HG03378 (cell line): ENCODE measurements around the gene KRTAP16-1.
"Not testable (repeated sequence)": the region's sequence is repeated elsewhere in the genome, so short reads cannot be mapped to it uniquely, and the experiment has no call there.

Experiments
- ATAC-seq: cut with Tn5 transposase; IDR thresholded peaks from one replicate; pipeline ENCODE4 v1.9.1; 2021; ENCODE audit warnings: mild to moderate bottlenecking, moderate library complexity; ENCODE audit not compliant: unreplicated experiment

The KRTAP16-1 gene, protein sequence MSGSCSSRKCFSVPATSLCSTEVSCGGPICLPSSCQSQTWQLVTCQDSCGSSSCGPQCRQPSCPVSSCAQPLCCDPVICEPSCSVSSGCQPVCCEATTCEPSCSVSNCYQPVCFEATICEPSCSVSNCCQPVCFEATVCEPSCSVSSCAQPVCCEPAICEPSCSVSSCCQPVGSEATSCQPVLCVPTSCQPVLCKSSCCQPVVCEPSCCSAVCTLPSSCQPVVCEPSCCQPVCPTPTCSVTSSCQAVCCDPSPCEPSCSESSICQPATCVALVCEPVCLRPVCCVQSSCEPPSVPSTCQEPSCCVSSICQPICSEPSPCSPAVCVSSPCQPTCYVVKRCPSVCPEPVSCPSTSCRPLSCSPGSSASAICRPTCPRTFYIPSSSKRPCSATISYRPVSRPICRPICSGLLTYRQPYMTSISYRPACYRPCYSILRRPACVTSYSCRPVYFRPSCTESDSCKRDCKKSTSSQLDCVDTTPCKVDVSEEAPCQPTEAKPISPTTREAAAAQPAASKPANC

DNA sequence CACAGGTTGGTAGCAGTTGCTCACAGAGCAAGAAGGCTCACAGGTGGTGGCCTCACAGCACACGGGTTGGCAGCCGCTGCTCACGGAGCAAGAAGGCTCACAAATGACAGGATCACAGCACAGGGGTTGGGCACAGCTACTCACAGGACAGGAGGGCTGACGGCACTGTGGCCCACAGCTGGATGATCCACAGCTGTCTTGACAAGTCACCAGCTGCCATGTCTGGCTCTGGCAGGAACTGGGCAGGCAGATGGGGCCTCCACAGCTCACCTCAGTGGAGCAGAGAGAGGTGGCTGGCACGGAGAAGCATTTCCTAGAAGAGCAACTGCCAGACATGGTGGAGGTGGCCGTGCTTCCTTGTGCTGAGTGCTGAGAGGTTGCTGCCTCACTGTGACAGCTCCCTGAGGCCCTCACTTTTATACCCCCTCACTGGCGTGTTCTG, at the start of gene KRTAP16-1:
Gene KRTAP16-1 (minus strand): TSS at position 392 of the 442 bp plus-strand sequence. CDS start 56 bp downstream, at position 336.
- no peak for ATAC-seq

DNA sequence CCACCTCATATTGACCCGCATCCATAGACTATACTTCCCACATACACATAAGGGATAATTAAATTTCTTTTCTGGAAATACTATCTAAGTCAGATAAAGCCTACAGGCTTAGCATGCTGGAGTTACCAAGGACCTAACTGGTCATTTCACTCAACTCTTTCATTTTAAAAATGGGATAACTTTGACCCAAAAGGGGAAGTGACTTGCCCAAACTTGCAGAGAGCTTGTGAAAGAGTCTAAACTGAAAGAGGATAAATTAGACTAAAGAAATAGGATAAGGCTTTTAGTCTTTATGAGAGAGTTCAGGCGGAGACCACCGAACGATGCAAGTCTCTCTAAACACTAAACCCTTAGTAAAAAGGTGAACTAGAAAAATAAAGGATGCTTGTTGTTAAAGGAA, 45.4 kb upstream of the KRTAP16-1 start:
- ATAC-seq, result no peak

DNA sequence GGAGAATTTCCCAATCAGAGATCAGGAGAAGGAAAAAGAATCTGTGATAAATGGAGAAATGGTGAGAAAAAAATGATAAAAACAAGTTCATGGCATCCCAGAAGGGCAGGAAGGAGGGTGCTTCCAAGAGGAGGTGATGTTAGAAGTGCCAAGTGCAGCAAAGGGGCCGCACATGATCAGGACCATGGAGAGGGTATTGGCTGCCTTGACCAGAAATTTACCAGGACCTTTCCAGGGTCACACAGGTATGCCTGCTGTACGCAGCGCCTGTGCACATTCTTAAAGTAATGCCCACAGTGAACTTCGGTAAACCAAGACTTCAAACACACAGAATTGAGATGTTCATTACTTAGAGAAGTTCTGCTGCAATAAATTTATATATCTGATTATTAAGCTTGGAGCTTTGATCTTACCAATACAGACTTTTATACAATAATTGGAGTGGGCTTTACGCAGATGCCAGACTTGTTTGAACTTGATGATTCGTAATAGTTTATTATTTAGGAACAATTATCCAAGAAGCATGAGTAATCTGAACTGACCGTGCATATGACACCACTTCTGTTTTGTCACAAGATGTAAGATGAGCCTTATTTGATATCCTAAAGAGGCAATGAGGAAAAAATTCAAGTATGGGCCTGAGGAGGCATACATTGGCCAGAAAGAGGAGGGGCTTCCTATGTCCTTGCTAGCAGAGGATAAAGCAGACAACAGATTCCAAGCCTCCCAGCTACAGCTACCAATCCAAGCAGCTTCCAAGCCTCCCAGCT, 43.7 kb upstream of the KRTAP16-1 start:
- no peak for ATAC-seq

DNA sequence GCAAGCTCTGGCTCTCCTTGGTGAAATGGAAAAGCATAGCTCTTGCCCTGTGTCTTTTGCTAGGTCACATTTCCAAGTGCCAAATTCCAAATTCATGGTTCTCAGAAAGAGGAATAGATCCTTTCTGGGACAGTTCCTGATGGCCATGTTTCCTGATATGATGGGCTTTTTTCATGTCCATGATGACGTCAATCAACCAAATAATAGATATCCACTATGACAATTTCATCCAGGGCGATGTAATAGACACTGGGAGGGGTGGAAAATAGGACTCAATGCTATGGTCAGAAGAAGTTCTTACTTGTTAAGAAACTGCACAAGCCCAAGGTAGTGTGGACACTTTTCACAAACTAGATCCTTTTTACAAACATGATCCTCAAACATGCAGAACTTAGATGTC, 42.1 kb upstream of the KRTAP16-1 start:
- ATAC-seq, result no peak

DNA sequence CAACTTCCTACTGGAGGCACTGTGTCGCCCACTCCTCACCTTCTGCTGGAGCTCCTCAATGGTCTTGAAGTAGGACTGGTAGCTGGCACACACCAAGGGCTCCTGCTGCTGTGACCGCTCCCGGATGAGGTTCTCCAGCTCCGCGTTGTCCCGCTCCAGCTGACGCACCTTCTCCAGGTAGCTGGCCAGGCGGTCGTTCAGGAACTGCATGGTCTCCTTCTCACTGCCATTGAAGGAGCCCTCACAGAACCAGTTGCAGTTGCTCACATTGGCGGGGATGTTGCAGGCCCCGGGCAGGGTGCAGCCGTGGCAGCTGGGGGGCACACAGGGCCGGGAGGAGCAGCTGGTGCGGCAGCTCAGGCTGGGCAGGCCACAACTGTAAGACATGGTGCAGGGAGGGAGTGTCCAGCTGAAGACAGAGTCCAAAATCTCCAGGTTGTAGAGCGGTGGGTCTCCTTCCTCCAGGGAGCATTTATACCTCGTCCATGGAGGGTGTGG, 41.3 kb upstream of the KRTAP16-1 start, which contains the start of gene KRT33A:
Gene KRT33A (minus strand): TSS at position 448 of the 498 bp plus-strand sequence. CDS start 61 bp downstream, at position 387.
- not testable (repeated sequence) for ATAC-seq

DNA sequence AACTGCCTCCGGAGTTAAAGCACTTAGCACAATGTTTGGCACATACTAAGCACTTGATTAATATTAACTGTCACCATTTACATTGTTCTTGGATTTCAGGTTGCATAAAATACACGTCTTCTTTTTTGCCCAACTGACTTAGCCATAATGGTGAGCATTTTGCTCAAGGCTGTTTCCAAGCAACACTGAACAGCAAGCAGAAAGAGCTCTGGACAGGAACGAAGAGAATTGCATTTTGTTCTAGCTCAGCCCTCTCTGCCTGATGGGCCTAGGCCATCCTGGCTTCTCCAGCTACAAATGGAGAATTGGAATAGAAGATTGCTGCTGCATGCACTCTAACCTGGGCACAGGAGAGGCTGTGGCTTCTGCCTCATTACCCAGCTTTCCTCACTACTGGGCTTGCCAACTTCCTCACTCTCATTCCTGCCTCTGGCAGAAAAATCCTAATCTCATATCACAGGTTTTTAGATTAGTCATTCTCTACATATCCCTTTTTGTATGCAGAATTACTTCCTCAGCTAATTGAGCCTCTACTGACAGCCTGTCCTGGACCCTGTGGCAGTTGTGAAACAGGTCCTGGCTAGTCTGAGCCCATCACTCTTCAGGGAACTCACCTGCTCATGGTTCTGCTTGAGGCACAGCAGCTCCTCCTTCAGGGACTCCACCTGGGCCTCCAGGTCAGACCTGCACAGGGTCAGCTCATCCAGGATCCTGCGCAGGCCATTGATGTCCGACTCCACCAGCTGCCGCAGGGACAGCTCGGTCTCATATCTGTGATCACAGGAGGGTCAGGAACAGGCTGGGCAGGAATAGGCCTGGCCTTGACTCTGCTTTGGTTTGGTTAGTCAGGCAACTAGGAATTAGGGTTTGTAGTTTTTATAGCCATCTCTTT, 39.0 kb upstream of the KRTAP16-1 start:
- no peak for ATAC-seq

DNA sequence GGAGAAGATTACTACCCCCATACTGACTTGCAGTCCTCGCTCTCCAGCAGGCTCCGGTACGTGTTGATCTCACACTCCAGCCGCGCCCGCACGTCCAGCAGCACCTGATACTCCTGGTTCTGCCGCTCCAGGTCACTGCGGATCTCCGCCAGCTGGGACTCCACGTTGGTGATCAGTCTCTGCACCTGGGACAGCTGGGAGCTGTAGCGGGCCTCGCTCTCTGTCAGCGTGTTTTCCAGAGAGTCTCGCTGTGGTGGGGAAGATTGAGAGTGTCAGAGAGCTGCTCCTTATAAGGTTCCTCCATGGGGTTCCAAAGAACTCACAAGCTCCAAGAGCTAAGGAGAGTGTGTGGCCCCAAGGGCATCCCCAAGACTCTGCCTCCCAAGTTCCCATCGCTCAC, 37.3 kb upstream of the KRTAP16-1 start:
- ATAC-seq, result not testable (repeated sequence)

DNA sequence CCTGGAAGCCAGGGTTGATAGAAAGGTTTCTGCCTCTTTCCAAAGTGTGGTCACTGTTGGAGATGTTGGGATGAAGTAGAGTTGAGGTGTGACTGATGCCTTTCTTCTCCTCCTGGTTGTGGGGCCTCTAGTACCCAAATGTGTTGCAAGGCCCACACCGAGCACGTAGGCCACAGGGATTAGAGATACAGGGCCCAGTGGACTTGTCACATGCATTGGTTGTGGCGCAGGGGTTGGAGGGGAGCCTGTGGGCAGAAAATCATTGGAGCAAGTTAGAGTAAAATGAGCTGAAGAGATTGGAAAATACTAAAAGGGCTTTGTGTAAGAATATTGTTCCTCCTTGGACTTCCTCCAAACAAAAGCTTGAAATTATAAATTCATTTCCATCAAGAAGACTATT, 36.9 kb upstream of the KRTAP16-1 start:
- ATAC-seq, result no peak

DNA sequence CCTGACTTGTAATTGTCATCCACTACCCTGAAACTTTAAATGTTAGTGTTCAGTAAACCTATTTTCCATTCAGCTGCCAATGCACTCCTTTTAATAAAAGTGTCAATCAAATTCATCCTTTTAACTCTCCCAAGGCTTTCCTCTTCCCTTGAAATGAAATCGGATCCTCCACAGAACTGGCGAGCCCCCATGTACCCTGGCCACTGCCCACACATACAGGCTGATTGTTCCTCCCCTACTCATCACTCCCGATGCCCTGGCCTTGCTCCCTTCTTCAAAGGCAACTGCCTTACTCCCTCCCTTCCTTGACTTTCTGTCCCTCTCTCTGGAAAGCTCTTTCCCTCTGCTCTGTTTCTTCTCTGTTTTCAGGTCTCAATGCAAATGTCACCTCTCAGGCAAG, 33.9 kb upstream of the KRTAP16-1 start:
- no peak for ATAC-seq

DNA sequence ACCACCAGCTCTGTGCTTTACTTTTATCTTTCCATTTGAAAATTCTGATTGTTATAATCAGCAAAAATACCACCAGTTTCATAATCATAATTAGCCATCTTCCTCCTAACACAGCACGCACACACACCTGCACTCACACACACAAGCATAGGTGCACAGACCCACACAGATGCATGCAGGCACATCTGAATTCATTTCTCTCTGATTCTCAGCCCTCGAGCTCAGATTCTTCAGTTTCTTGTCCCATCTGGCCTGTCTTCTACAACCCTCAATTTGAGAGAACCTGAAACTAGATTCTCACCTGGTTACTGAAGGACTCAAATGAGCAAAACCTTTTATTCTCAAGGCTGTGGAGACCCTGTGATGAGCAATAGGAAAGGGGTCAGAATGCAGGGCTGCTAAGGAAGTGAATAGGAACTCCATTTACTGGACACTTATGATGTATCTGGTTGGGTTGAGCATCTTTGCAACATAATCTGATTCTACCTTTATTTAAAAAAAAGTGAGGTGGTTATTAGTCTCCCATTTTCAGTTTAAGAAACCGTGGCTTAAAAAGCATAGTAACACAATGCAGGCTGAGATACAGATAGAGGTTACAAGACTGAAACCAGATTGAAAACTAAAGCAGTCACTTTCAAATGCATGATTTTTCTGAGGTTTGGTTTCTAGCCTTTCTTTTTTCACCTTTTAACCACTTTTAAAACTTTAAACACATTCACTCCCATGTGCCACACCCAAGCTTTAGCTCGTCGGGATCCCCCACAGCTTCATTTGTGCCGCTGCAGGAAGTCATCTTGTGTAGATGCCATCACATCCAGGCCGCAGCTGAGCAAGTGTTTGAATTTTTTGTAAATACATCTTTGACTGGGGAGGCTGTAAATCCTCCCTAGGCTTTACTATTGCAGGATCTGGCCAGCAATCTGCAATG, 32.1 kb upstream of the KRTAP16-1 start:
- no peak for ATAC-seq

DNA sequence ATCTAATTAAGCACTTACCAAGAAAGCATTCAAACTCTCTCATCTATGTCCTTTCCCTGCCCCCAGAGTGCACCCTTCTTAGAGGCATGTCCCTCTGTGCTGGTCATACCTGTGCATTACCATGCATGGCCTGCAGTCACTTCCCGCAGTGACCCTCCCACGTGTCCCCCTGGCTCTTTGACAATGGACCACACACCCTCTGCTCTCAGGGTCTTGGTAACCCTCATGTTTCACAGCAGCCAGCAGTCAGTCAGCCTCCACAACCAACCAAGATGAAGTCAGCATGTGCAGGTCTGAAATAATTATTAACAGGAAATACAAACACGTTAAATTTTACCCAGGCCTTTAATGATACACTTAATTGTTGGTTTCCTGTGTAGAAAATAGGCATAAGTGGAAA, 31.4 kb upstream of the KRTAP16-1 start:
- ATAC-seq, result no peak

DNA sequence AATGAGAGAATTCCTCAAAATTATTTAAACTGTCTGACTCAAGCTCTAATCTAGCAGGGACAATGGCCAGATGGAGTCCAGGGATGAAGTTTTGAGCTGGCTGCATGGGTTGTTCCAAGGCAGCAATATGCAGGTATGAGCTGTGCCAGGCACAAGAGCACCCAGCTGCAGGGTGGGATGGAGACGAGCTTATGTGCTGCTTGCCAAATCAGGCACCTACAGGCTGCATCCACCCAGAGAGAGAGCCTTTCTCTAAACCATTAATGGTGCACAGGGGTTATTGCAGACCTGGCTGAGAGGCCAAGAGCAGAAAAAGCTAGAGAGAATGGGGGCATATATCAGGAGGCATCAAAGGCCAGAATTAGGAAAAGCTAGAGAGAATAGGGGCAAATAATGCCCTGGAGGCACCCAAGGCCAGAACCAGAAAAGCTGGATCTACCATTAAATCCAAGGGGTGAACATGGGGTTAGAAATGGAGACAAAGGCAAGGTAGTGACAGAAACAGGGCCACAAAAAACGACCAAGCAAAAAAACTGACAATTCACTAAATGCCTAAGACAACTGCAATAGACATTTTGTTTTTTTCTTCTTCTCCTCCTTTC, 30.6 kb upstream of the KRTAP16-1 start:
- ATAC-seq, result no peak

DNA sequence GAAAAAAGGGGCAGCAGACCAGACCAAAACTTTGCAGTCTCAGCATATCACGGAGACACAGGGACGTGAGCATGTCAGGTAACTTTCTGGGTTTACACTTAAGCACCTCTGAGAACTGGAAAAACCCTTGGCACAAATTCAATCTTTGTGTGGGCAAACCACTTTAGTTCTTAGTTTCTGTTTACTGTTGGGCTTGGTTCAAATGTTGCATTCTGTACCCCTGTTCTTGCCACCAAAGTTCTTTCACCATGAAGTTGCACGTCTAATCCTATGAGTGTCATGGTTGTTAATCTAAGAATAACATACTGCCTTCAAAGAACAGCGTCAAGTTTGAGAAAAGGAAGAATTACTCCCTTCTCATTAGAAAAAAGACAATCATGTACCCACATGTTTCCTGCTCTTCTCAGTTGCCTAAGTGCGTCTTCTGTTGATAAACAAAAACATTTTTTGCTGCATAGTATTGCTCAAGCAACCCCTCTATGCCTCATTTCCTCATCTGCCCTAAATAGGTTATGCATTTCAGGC, 29.9 kb upstream of the KRTAP16-1 start:
- peak; percentile 49 for ATAC-seq

DNA sequence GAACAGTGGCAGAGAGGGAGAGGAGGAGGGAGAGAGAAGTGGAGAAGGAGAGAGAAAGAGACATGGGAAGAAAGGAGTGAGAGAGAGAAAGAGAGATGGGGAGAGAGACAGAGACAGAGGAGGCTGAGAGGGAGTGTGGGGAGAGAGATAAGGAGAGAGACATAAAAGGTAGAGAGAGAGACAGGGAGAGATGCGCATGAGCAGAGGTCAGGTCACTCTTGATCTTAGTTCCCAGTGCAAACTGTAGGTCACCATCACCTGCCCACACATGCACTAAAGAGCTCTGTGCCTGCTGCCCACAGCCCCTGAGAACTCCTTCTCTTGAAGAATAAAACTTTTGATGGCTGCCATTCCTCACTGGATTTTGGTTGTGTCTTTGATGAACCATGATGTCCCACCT, 26.6 kb upstream of the KRTAP16-1 start:
- no peak for ATAC-seq

DNA sequence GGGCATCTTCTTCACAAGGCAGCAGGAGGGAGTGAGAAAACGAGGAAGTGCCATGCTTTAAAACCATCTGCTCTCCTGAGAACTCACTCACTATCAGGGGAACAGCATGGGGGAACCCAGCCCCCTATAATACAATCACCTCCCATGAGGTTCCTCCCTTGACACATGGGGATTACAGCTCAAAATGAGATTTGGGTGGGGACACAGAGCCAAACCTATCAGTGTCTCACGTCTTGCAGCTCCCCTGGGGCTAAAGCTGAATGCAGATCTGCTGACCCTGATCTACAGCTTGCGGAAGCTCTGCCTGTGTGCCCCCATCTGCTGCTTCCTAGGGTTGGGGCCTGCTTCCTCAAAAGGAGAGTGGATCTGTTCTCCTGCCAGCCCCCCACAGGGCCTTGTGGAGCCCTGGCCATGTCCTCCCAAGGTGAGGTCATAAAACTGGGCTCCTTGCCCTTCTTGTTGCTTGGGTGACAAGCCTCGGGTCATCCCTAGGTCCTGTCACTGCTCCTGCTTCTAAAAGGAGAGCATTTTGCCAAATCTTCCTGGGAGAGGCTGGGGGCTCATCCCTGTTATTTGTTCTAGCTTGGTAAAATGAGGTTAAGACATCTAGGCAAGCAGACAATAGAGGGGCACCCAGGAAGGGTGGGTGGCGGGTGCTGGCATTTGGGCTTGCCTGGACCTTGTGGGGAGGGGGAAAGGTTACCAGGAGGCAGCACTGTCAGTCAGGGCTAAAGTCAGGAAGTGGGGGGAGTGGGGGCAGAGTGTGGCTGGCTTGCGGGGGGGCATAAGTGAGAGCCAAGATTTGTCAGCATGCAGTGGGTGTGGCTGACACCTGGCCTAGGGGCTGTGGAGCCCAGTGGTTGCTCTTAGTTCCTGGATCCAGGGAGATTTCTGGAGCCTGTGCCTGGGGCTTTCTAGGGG, 25.5 kb upstream of the KRTAP16-1 start:
- ATAC-seq, result no peak

DNA sequence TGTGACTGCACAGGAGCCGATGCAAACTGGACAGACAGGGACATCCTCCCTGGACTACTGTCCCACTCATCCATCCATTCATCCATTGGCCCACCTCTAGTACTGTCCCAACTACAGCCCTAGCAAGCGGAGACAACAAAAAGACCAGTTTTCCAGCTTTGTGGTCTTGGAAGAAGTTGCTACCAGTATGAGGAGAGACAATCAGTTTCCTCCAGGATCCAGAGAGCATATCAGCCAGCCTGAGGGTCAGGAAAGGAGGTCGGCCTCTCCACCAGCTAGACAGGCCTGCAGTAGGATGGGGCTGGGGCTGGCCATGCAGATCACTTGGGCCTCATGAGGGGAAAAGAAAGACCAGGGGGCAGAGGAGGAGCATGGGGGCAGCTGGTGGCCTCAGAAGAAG, 24.7 kb upstream of the KRTAP16-1 start:
- ATAC-seq, result no peak

DNA sequence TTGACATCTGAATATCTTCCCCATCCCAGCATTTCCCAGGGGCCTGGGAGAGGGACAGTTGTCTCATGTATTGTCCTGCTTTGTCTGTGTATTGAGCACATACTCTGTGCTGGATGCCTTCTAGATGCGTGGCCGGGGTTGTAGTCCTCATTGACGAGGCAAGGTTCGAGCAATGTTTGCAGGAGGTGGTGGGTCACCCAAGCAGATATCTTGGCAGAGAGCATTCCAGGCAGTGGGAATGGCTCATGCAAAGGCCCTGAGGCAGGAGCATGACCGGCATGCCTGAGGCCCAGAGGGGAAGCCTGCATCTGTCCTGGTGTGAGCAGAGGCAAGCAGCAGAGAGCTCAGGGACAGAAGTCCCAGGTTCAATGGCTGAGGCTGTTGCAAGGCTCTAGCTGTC, 24.0 kb upstream of the KRTAP16-1 start:
- no peak for ATAC-seq

DNA sequence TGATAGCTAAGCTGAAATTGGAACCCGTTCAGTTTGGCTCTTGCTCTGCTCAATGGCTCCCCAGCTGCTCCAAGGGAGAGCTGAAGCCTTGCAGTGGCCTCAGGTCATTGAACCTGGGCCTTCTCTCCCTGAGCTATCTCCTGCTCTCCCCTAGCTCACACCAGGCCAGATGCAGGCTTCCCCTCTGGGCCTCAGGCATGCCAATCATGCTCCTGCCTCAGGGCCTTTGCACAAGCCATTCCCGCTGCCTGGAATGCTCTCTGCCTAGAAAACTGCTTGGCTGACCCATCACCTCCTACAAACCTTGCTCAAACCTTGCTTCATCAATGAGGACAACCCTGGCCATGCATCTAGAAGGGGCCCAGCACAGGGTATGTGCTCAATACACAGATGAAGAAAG, 23.1 kb upstream of the KRTAP16-1 start:
- no peak for ATAC-seq
